ENCODE measurements around the gene IP6K3.

Gene IP6K3

GRCh38 chr6:33672808-33673207 is 73.9 kb downstream of the IP6K3 start:
- DNase-seq (ENCODE audit: low spot score), result peak; percentile 97

GRCh38 chr6:33671744-33672072 is 75.0 kb downstream of the IP6K3 start:
- DNase-seq (ENCODE audit: low spot score), result no peak
